Vagina (tissue), 2 donors: ENCODE results near the gene RHBDL2. TPM values are rescaled to one million over a fixed set of nuclear protein-coding genes. Genes with fewer than 3 reads are reported as not detected.
A peak's percentile ranks its signal among the peaks of the same experiment; 100 is the strongest.

ENCODE experiments used
- DNase-seq, 2 donors: peaks; one replicate each; pipeline ENCODE4 v3.0.0-alpha.2; 2017; ENCODE audit errors: extremely low spot score in 2 of 2
- H3K27ac ChIP-seq: fragments of 200-600 bp; sonication (generic); one replicate; pipeline ENCODE4 v1.5.1; 2019
- H3K27me3 ChIP-seq: fragments of 200-600 bp; sonication (generic); one replicate; pipeline ENCODE4 v1.5.1; 2019
- H3K36me3 ChIP-seq, 2 donors: fragments of 200-600 bp; sonication (generic); one replicate each; pipeline ENCODE4 v1.5.1; 2017 to 2019
- H3K4me1 ChIP-seq: fragments of 200-600 bp; sonication (generic); one replicate; pipeline ENCODE4 v1.5.1; 2019
- H3K4me3 ChIP-seq, 2 donors: fragments of 200-600 bp; sonication (generic); 1 replicate in 1 of 2; 2 replicates in 1 of 2; pipeline ENCODE4 v1.5.1; 2016 to 2019
- H3K9me3 ChIP-seq: fragments of 200-600 bp; sonication (generic); one replicate; pipeline ENCODE4 v1.5.1; 2019
- CTCF ChIP-seq, 3 experiments: fragments of 450-650 bp in 2 of 3; fragments of 200-600 bp in 1 of 3; sonication (generic) in 1 of 3; IDR thresholded peaks; one replicate each; pipeline ENCODE4 v1.5.1; 2017 to 2019; ENCODE audit warnings: antibody characterized with exemption in 3 of 3, mild to moderate bottlenecking in 2 of 3, moderate library complexity in 2 of 3
- POLR2A ChIP-seq, 2 donors: fragments of 450-650 bp; IDR thresholded peaks; one replicate each; pipeline ENCODE4 v1.6.1; 2017; ENCODE audit warnings: antibody characterized with exemption in 2 of 2, mild to moderate bottlenecking in 2 of 2, moderate library complexity in 2 of 2
- POLR2AphosphoS5 ChIP-seq, 2 donors: sonication (generic); formaldehyde crosslinking; IDR thresholded peaks; one replicate each; pipeline ENCODE4 v1.9.0; 2017; ENCODE audit warnings: antibody characterized with exemption in 2 of 2, mild to moderate bottlenecking in 2 of 2, low read depth in 1 of 2; ENCODE audit not compliant: insufficient read depth in 1 of 2
- intact Hi-C: fragments of 100-400 bp; cut with DNase I; formaldehyde crosslinking; loops from one replicate; pipeline ENCODE4 v1.15.1; 2023
- total RNA-seq: library from RNA; depleted of rRNA; stranded (reverse); fragments of >200 nt; gene quantifications from one replicate; pipeline ENCODE4 v1.2.3, GENCODE V29; 2016

The RHBDL2 gene
- total RNA-seq, 1 donor from 2014 or later: 9.6 TPM

- Histone ChIP-seq H3K4me3 (no peak within 1 kb of the TSS), H3K4me1 (no peaks in the 10 kb centered on the region), H3K36me3 (no peaks in the 10 kb centered on the region), H3K27me3 (no peaks in the 10 kb centered on the region), H3K9me3 (no peaks in the 10 kb centered on the region), H3K27ac (no peak within 1 kb of the TSS)
- TF ChIP-seq POLR2A (IDR thresholded peaks at IDR 0.05) (no peak), POLR2AphosphoS5 (IDR thresholded peaks at IDR 0.05; ENCODE audit: insufficient read depth in 1 of 2, low read depth in 1 of 2) (no peak), CTCF (IDR thresholded peaks at IDR 0.05) (no peak)
- no peak for DNase-seq
- intact Hi-C loops: no loop called here
These were observed 60.1 kb downstream of the RHBDL2 start, which contains the start of gene GJA9 for GRCh38 chr1:38881487-38881886. Gene GJA9, minus strand, starts transcription at chr1:38881587. Its CDS starts 5,489 bp downstream, at chr1:38876098.

- Histone ChIP-seq H3K36me3 (no peaks in the 10 kb centered on the region), H3K4me3 (no peak overlapping the region), H3K27ac (no peak overlapping the region), H3K4me1 (peaks cover 21% of the 10 kb centered on the region), H3K9me3 (no peaks in the 10 kb centered on the region), H3K27me3 (no peaks in the 10 kb centered on the region)
- intact Hi-C loops: no loop called here
- TF ChIP-seq CTCF (IDR thresholded peaks at IDR 0.05): no peak
- no peak for TF ChIP-seq POLR2A (IDR thresholded peaks at IDR 0.05)
- no peak for TF ChIP-seq POLR2AphosphoS5 (IDR thresholded peaks at IDR 0.05; ENCODE audit: insufficient read depth in 1 of 2, low read depth in 1 of 2)
- DNase-seq: no peak
These were observed 65.8 kb downstream of the RHBDL2 start for GRCh38 chr1:38875811-38876210.

- Histone ChIP-seq H3K27ac (peak within 1 kb of the TSS; percentile 58), H3K9me3 (no peaks in the 10 kb centered on the region), H3K27me3 (no peaks in the 10 kb centered on the region), H3K4me3 (peak within 1 kb of the TSS; percentile 79 to 86), H3K4me1 (peaks cover 21% of the 10 kb centered on the region), H3K36me3 (no peaks in the 10 kb centered on the region)
- DNase-seq: peak in 1 of 2 donors; percentile 94
- TF ChIP-seq POLR2AphosphoS5 (IDR thresholded peaks at IDR 0.05; ENCODE audit: insufficient read depth in 1 of 2, low read depth in 1 of 2) (peak; percentile 81 to 95), CTCF (IDR thresholded peaks at IDR 0.05) (peak in 1 of 3 experiments; percentile 30), POLR2A (IDR thresholded peaks at IDR 0.05) (no peak)
- intact Hi-C loops: no loop called here
These were observed 68.3 kb downstream of the RHBDL2 start, which contains the start of gene MYCBP for GRCh38 chr1:38873027-38873969. Gene MYCBP, minus strand, starts transcription at chr1:38873348. Its CDS starts 43 bp downstream, at chr1:38873305.

GRCh38 chr1:38872401-38873026 is 69.1 kb downstream of the RHBDL2 start:
- intact Hi-C loops: no loop called here
- H3K4me3 ChIP-seq: peak overlapping the region; percentile 79 to 86

More at GRCh38 chr1:38872401-38873026, 69.1 kb downstream of the RHBDL2 start:
- Histone ChIP-seq H3K9me3 (no peaks in the 10 kb centered on the region), H3K27ac (peak overlapping the region; percentile 58), H3K27me3 (no peaks in the 10 kb centered on the region), H3K4me1 (peaks cover 21% of the 10 kb centered on the region), H3K36me3 (no peaks in the 10 kb centered on the region)
- no peak for DNase-seq
- TF ChIP-seq POLR2AphosphoS5 (IDR thresholded peaks at IDR 0.05; ENCODE audit: insufficient read depth in 1 of 2, low read depth in 1 of 2) (no peak), CTCF (IDR thresholded peaks at IDR 0.05) (no peak), POLR2A (IDR thresholded peaks at IDR 0.05) (no peak)
